Vagina (tissue), 2 donors: ENCODE data around the gene AFAP1.

ENCODE experiments used
- CTCF ChIP-seq, 3 experiments: fragments of 450-650 bp in 2 of 3; fragments of 200-600 bp in 1 of 3; sonication (generic) in 1 of 3; IDR thresholded peaks; one replicate each; pipeline ENCODE4 v1.5.1; 2017 to 2019; ENCODE audit warnings: antibody characterized with exemption in 3 of 3, mild to moderate bottlenecking in 2 of 3, moderate library complexity in 2 of 3
- POLR2A ChIP-seq, 2 donors: fragments of 450-650 bp; IDR thresholded peaks; one replicate each; pipeline ENCODE4 v1.6.1; 2017; ENCODE audit warnings: antibody characterized with exemption in 2 of 2, mild to moderate bottlenecking in 2 of 2, moderate library complexity in 2 of 2
- POLR2AphosphoS5 ChIP-seq, 2 donors: sonication (generic); formaldehyde crosslinking; IDR thresholded peaks; one replicate each; pipeline ENCODE4 v1.9.0; 2017; ENCODE audit warnings: antibody characterized with exemption in 2 of 2, mild to moderate bottlenecking in 2 of 2, low read depth in 1 of 2; ENCODE audit not compliant: insufficient read depth in 1 of 2

- TF ChIP-seq CTCF (IDR thresholded peaks at IDR 0.05), result no peak
- no peak for TF ChIP-seq POLR2A (IDR thresholded peaks at IDR 0.05)
- no peak for TF ChIP-seq POLR2AphosphoS5 (IDR thresholded peaks at IDR 0.05; ENCODE audit: insufficient read depth in 1 of 2, low read depth in 1 of 2)
These were observed 180.4 kb downstream of the AFAP1 start for GRCh38 chr4:7759216-7759615.
